Right cardiac atrium (tissue), 5 donors: ENCODE measurements around the gene PLEKHH1. TPM values are rescaled to one million over a fixed set of nuclear protein-coding genes. Genes with fewer than 3 reads are reported as not detected.

Experiments used
- ATAC-seq, 2 donors: fragments of 200-7000 bp; cut with Tn5 transposase; one replicate each; pipeline versions ENCODE4 v1.8.0 to v1.9.1; 2020; ENCODE audit warnings: moderate library complexity in 2 of 2, mild to moderate bottlenecking in 1 of 2
- DNase-seq, 3 donors: peaks; one replicate each; pipeline ENCODE4 v3.0.0-alpha.2; 2020
- H3K27ac ChIP-seq: one replicate; pipeline ENCODE4 v1.5.1; 2013; ENCODE audit warnings: mild to moderate bottlenecking, low read length, control low read depth, moderate library complexity
- H3K27me3 ChIP-seq: one replicate; pipeline ENCODE4 v1.6.1; 2013; ENCODE audit not compliant: control insufficient read depth, insufficient read depth
- H3K4me1 ChIP-seq: one replicate; pipeline ENCODE4 v1.6.1; 2013; ENCODE audit warnings: low read length; ENCODE audit not compliant: control insufficient read depth, insufficient read depth
- H3K4me3 ChIP-seq: one replicate; pipeline ENCODE4 v1.5.1; 2013; ENCODE audit warnings: low read length, control low read depth
- H3K9me3 ChIP-seq: one replicate; pipeline ENCODE4 v1.6.1; 2013; ENCODE audit warnings: low read length; ENCODE audit not compliant: control insufficient read depth
- WGBS: extraction: QIAGEN DNeasy Blood & Tissue Kit; methylation state at CpG from one replicate; pipeline ENCODE4 v1.1.7; 2013; 5-methylcytosine and 5-hydroxymethylcytosine counted together
- intact Hi-C, 4 donors: fragments of 100-400 bp; cut with DNase I; formaldehyde crosslinking; loops; one replicate each; pipeline versions ENCODE4 v1.11.0 to v1.14.0; 2022 to 2023
- polyA plus RNA-seq: library from polyadenylated mRNA; stranded (reverse); fragments of 200-250 nt; gene quantifications from one replicate; pipeline ENCODE4 v1.2.3, GENCODE V29; 2013
- total RNA-seq, 4 donors: library from RNA; stranded (reverse); fragmentation: NEBNext Ultra II Directional; extraction: Animal tissue kit (Norgen Biotek cat#: 25700); gene quantifications; one replicate each; pipeline ENCODE4 v1.2.1, GENCODE V29; 2021
- donor health status: healthy with polysubstance abuse.
- donor health status: DM: no; HTN: yes; CAD: no.
- donor health status: DM: no; HTN: no; CAD: no.
- donor health status: DM: no; HTN: yes; CAD: no; lungs with severe emphysema.
- donor health status: DM: yes; HTN: yes; CAD: no.

PLEKHH1 gene
- total and polyA plus RNA-seq, 5 donors = 2.5 to 6.5 (median 4.0) TPM

- no peaks in the 10 kb centered on the region for H3K9me3 ChIP-seq
- no peaks in the 10 kb centered on the region for H3K4me1 ChIP-seq
- 66% methylated on average over 6 of the region's 6 CpGs for WGBS
- ATAC-seq (peak in 1 of 2 donors; percentile 64), DNase-seq (peak in 1 of 3 donors; percentile 58)
- intact Hi-C loops = loop anchor here in 3 of 4 donors (5.0 kb wide), 3 partner anchors 35 to 140 kb away; partner anchors contain the start of gene PLEKHH1 (in 1 of the 3)
- H3K27me3 ChIP-seq = no peaks in the 10 kb centered on the region
- no peak overlapping the region for H3K4me3 ChIP-seq
- no peak overlapping the region for H3K27ac ChIP-seq
Observed at GRCh38 chr14:67566908-67567307, 33.8 kb downstream of the PLEKHH1 start.

GRCh38 chr14:67567654-67568053 lies 34.6 kb downstream of the PLEKHH1 start:
- intact Hi-C loops = loop anchor here in 3 of 4 donors (5.0 kb wide), 3 partner anchors 35 to 140 kb away; partner anchors contain the start of gene PLEKHH1 (in 1 of the 3)
- Histone ChIP-seq H3K4me1 (no peaks in the 10 kb centered on the region), H3K4me3 (no peak overlapping the region), H3K9me3 (no peaks in the 10 kb centered on the region), H3K27ac (no peak overlapping the region), H3K27me3 (no peaks in the 10 kb centered on the region)
- DNase-seq (no peak), ATAC-seq (no peak)
- 79% methylated on average over 3 of the region's 3 CpGs for WGBS

- intact Hi-C loops = loop anchor here in 3 of 4 donors (5.0 kb wide), 3 partner anchors 37 to 142 kb away; partner anchors contain the start of gene PLEKHH1 (in 1 of the 3)
- H3K4me1 ChIP-seq = no peaks in the 10 kb centered on the region
- no peak overlapping the region for H3K27ac ChIP-seq
- H3K4me3 ChIP-seq = no peak overlapping the region
- H3K9me3 ChIP-seq = no peaks in the 10 kb centered on the region
- DNase-seq (no peak), ATAC-seq (no peak)
- no peaks in the 10 kb centered on the region for H3K27me3 ChIP-seq
- WGBS = 76% methylated on average over 11 of the region's 11 CpGs
Observed at GRCh38 chr14:67569011-67569650, 36.0 kb downstream of the PLEKHH1 start.

- ATAC-seq (no peak), DNase-seq (no peak)
- Histone ChIP-seq H3K9me3 (no peaks in the 10 kb centered on the region), H3K27me3 (no peaks in the 10 kb centered on the region), H3K27ac (no peak overlapping the region), H3K4me1 (no peaks in the 10 kb centered on the region), H3K4me3 (no peak overlapping the region)
- WGBS = 79% methylated on average over 4 of the region's 4 CpGs
- intact Hi-C loops = loop anchor here (2.0 to 10.0 kb wide), 6 partner anchors 37 to 143 kb away; partner anchors contain the start of gene PLEKHH1 (in 1 of the 4)
Observed at GRCh38 chr14:67569651-67570290, 36.7 kb downstream of the PLEKHH1 start.

GRCh38 chr14:67570453-67570852 lies 37.4 kb downstream of the PLEKHH1 start:
- Histone ChIP-seq H3K4me3 (no peak overlapping the region), H3K4me1 (no peaks in the 10 kb centered on the region), H3K27ac (no peak overlapping the region), H3K9me3 (no peaks in the 10 kb centered on the region), H3K27me3 (no peaks in the 10 kb centered on the region)
- ATAC-seq (no peak), DNase-seq (no peak)
- 86% methylated on average over 7 of the region's 7 CpGs for WGBS
- intact Hi-C loops = loop anchor here in 3 of 4 donors (2.0 to 10.0 kb wide), 3 partner anchors 46 to 144 kb away; no protein-coding TSS in a partner anchor

GRCh38 chr14:67571275-67571990 lies 38.3 kb downstream of the PLEKHH1 start:
- DNase-seq = peak; percentile 66 to 87 (median 82)

GRCh38 chr14:67571991-67572323 lies 38.9 kb downstream of the PLEKHH1 start:
- peak in 1 of 3 donors; percentile 63 for DNase-seq
- 85% methylated on average over 19 of the region's 19 CpGs for WGBS
- ATAC-seq = peak in 1 of 2 donors; percentile 7
- H3K27me3 ChIP-seq = no peaks in the 10 kb centered on the region
- H3K27ac ChIP-seq = no peak overlapping the region
- no peaks in the 10 kb centered on the region for H3K9me3 ChIP-seq
- H3K4me3 ChIP-seq = no peak overlapping the region
- no peaks in the 10 kb centered on the region for H3K4me1 ChIP-seq
- intact Hi-C loops = loop anchor here (1.0 to 10.0 kb wide), 4 partner anchors 47 to 145 kb away; no protein-coding TSS in a partner anchor

More at GRCh38 chr14:67571275-67571990, 38.3 kb downstream of the PLEKHH1 start:
- Histone ChIP-seq H3K27ac (no peak overlapping the region), H3K27me3 (no peaks in the 10 kb centered on the region), H3K4me3 (no peak overlapping the region), H3K4me1 (no peaks in the 10 kb centered on the region), H3K9me3 (no peaks in the 10 kb centered on the region)
- intact Hi-C loops = loop anchor here (1.0 to 10.0 kb wide), 4 partner anchors 47 to 145 kb away; no protein-coding TSS in a partner anchor
- WGBS = 38% methylated on average over 14 of the region's 14 CpGs
- ATAC-seq = peak; percentile 74 to 81

GRCh38 chr14:67572608-67573007 lies 39.5 kb downstream of the PLEKHH1 start:
- ATAC-seq (no peak), DNase-seq (no peak)
- WGBS = 85% methylated on average over 5 of the region's 5 CpGs
- Histone ChIP-seq H3K9me3 (no peaks in the 10 kb centered on the region), H3K4me3 (no peak overlapping the region), H3K4me1 (no peaks in the 10 kb centered on the region), H3K27ac (no peak overlapping the region), H3K27me3 (no peaks in the 10 kb centered on the region)
- intact Hi-C loops = loop anchor here in 2 of 4 donors (5.0 to 10.0 kb wide), 2 partner anchors 48 to 140 kb away; no protein-coding TSS in a partner anchor

- Histone ChIP-seq H3K9me3 (no peaks in the 10 kb centered on the region), H3K4me3 (no peak overlapping the region), H3K27me3 (no peaks in the 10 kb centered on the region), H3K4me1 (no peaks in the 10 kb centered on the region), H3K27ac (no peak overlapping the region)
- peak in 1 of 3 donors; percentile 42 for DNase-seq
- 80% methylated on average over 15 of the region's 15 CpGs for WGBS
- intact Hi-C loops = loop anchor here in 2 of 4 donors (5.0 to 10.0 kb wide), 2 partner anchors 49 to 141 kb away; no protein-coding TSS in a partner anchor
- no peak for ATAC-seq
Observed at GRCh38 chr14:67573228-67574010, 40.3 kb downstream of the PLEKHH1 start.

GRCh38 chr14:67574156-67574555 lies 41.1 kb downstream of the PLEKHH1 start:
- H3K27ac ChIP-seq = no peak overlapping the region
- DNase-seq = no peak
- ATAC-seq = no peak
- H3K27me3 ChIP-seq = no peaks in the 10 kb centered on the region
- H3K4me1 ChIP-seq = no peaks in the 10 kb centered on the region
- intact Hi-C loops = loop anchor here in 2 of 4 donors (5.0 to 10.0 kb wide), 2 partner anchors 49 to 142 kb away; no protein-coding TSS in a partner anchor
- no peak overlapping the region for H3K4me3 ChIP-seq
- WGBS = 90% methylated on average over 14 of the region's 14 CpGs
- no peaks in the 10 kb centered on the region for H3K9me3 ChIP-seq
